IPS-18c (cell line): Measurements from ENCODE around the gene CIAO2A.
A peak's percentile ranks its signal among the peaks of the same experiment; 100 is the strongest.
"Not testable (repeated sequence)": the region's sequence is repeated elsewhere in the genome, so short reads cannot be mapped to it uniquely, and the experiment has no call there.

ENCODE experiments used
- H3K4me3 ChIP-seq: 2 replicates; pipeline ENCODE4 v1.7.0; 2013; ENCODE audit warnings: low read depth, mild to moderate bottlenecking, low read length, moderate library complexity; ENCODE audit not compliant: insufficient read depth
- H3K9me3 ChIP-seq: one replicate; pipeline ENCODE4 v1.6.1; 2013; ENCODE audit warnings: mild to moderate bottlenecking, low read length, moderate library complexity; ENCODE audit not compliant: control insufficient read depth, insufficient read depth

CIAO2A gene

DNA sequence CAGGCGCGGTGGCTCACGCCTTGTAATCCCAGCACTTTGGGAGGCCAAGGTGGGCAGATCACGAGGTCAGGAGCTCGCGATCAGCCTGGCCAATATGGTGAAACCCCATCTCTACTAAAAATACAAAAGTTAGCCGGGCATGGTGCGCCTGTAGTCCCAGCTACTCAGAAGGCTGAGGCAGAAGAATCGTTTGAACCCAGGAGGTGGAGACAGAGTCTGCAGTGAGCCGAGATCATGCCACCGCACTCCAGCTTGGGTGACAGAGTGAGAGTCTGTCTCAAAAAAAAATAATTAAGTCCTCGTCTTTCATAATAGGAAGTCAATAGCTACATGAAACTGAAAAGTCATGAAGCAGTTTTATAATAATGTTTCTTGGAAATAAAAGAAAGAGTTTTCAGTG, 40.0 kb downstream of the CIAO2A start:
- not testable (repeated sequence) for H3K4me3 ChIP-seq, H3K9me3 ChIP-seq

DNA sequence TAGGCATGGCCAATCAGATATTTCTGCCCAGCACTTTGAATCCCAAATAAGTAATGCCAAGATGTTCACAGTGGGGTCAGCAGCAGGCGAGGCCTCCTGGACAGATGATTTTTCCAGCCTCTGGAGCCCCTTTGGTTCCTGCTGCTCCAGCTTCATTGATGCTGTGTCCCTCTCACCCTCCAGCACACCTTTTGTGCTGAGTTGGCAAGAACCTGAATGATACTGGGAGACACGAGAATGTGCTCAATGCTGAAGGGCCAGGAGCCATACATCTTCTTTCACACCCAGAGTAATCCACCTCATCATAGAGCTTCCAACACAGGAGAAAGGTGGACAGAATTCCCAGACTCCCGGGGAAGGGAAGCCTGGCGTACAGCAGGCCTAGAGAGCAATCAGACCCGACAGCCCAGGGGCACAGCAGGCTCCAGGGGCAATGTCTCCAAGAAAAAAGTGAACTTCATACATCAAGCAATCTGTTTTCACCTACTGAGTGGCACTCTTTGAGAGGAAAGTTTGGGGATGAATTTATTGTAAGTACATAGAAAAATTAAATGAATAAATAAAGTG, 40.6 kb downstream of the CIAO2A start:
- no peak overlapping the region for H3K4me3 ChIP-seq
- H3K9me3 ChIP-seq, result no peaks in the 10 kb centered on the region

DNA sequence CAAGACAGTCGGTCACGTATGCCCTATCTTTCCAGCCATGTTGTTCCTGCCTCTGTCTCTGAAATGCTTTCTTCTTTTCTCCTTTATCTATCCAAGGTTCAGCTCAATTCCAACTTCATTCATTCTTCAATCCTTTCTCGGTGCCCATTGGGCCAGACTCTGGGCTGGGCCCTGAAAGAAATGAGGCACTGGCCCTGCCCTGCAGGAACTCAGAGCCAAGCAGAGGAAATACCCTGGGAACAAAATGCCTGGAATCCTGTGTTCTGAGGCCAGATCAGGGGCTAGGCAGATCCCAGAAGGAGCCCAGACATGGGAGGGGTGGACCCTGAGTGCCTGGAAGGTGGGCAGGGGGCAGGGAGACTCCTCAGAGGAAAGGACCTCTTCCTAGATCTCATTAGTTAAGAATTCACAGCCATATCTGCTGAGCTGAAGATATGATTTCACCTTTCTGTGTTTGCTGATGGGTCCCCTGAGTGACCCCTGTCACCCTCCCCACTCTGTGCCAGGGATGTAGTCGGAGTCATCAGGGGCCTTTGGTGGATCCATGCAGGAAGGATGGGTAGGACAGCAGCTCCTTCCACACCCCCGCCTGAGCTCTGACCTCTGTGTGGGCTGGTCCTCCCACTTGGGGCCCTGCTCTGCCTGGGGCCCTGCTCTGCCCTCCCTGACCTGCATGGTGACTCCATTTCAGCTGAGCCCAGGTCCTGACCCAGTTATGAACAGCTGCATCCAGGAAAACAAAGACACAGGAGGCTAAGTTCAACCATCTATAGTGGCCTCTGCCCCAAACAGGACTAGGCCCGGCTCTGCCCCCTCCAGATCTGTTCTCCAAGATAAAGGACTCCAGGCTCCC, 42.0 kb downstream of the CIAO2A start:
- H3K9me3 ChIP-seq, result peaks cover 2% of the 10 kb centered on the region

DNA sequence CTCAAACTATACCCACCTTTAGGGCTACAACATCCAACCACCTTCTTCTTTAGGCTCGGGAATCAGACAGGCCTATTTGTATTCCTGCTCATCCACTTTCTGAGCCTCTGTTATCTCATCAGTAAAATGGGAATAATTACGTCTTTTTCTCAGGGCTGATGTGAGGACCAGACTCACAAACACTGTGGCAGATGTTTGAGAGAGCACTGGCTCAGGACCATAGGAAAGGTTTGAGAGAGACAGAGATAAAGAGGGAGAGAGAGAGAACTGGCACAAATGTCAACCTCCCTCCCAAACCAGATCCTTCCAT, 42.6 kb downstream of the CIAO2A start:
- Histone ChIP-seq H3K9me3 (peaks cover 2% of the 10 kb centered on the region), H3K4me3 (no peak overlapping the region)

More for the DNA sequence above, 42.0 kb downstream of the CIAO2A start:
- no peak overlapping the region for H3K4me3 ChIP-seq

DNA sequence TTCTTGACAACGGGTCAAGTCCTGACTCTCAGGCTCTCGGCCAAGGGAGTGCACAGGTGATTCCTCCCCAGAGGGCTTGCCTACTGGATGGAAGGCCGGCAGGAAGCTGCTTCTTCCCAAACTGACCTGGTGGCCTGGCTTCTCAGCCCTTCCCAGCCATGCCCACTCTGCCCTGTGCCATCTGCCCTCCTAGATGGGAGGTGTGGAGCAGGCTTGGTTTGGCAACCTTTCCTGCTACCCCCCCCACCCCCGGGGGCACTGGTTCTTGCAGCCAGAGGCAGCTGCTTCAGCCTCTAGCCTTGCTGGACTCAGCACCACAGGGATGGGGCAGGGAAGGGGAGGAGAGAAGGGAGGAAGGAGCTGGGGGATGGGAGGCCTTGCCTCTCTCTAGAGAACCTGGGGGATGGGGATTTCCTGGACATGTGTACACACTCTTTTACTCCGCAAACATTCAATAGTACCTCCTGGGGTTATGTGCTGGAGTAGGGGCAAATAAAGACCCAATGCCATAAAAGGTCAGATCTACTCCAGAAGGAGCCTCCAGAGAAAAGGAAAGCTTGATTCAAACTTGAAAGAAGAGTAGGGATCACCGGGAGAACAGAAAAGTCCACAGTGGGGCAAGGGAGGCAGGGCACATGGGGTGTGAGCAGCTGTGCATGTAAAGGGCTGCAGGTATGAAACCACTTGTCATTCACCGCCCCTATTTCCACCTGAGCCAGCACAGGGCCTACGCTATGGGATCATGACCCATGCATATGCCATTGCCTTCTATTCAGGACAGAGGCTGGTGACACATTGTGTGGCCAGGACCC, 43.2 kb downstream of the CIAO2A start:
- no peak overlapping the region; the same call in 1 of the 2 replicates for H3K4me3 ChIP-seq
- H3K9me3 ChIP-seq, result peaks cover 2% of the 10 kb centered on the region

DNA sequence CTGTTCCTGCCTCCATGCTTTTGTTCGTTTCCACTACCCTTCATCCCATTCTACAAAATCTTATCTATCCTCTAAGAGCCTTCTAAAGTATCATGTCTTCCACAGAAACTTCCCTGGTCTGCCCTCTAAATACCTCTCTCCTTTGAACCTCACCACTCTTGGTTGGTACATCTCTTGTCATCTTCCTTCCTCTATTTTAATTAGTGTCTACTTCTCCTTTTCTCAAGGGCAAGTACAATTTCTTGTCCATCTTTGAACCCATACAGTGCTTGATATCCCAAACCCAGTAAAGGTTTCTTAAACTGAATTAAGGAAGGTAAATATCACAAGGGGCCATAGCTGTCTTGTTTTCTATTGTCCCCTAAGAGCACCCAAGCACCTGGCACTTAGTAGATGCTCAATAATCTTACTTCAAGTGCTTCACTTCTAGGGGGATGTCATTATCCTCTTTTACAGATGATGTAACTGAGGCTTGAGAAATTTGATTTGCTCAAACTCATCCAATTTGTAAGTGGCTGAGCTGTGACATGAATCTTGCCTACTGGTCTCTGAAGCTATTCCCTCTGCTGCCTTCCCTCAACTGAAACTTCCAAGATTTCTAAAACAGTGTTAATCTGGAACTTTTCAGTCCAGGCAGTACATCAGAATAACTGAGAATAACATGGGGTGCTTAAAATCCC, 44.7 kb downstream of the CIAO2A start:
- H3K9me3 ChIP-seq, result peaks cover 2% of the 10 kb centered on the region

DNA sequence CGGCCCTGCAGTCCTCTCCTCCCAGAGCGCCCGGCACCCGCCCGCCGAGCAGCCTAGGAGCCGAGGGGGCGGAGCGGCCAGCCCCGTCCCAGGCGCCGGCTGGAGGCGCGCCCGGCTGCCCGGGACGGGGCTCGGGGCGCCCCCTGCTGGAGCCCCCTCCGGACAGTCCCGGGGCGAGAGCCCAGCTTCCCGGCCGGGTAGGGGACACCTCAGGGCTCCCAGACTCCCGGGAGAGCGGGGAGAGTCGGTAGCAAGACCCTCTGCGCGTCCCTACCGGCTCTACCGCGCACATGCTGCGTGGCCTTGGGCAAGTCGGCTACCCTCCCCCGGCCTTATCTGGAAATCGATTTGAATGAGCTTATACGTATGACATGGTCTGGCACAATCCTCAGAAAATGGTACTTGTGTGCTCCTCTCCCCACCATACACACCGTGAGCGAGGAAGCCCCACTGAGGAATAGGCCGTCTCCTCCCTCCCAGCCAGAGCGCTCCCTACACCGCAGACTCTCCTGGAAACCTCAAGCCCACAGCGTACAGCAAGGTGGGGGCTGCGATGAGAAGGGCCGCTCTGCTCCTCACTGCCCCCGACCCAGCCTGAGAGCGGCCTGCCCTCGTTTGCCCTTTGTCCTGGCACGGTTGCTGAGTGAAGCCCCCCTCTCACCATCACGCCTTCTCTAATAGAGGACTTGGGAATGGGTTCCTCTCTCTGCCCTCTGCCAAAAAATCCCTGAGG, 47.1 kb downstream of the CIAO2A start, which contains the start of gene DAPK2:
DAPK2 (minus strand) TSS at position 65 of the 733 bp plus-strand sequence. CDS start 6,224 bp downstream, outside the sequence.
- Histone ChIP-seq H3K9me3 (peaks cover 2% of the 10 kb centered on the region), H3K4me3 (peak within 1 kb of the TSS; percentile 56)

More for the DNA sequence above, 44.7 kb downstream of the CIAO2A start:
- no peak overlapping the region for H3K4me3 ChIP-seq

DNA sequence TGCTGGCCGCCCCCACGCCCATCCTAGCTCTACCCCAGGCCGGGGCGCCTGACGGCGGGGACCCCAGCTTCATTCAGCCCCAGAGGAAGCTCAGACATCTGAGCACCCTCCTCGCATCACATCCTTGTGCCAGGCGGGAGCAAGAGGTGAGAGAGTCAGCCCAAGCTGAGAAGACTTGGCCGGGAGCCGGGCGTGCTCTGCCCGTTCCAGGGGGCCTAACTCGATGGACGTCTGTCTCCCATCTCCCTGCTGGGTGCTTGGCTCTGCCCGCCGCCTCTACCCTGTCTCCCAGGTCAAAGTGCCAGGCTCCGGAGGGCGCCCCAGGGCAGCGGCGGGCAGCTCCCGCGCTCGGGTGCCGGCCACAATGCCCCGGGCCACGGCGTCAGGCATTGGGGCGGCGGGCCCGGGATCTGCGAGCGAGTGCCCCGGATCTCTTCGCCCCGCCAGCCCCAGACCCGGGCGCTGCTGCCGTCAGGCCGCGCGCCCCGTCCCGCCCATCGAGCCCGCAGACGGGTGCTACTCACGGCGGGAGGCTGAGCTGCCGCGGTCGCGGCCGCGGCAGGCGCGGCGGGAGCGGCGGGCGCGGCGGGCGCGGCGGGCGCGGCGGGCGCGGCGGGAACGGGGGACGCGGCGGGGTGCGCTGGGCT, 47.7 kb downstream of the CIAO2A start:
- peak overlapping the region; percentile 56 for H3K4me3 ChIP-seq

DNA sequence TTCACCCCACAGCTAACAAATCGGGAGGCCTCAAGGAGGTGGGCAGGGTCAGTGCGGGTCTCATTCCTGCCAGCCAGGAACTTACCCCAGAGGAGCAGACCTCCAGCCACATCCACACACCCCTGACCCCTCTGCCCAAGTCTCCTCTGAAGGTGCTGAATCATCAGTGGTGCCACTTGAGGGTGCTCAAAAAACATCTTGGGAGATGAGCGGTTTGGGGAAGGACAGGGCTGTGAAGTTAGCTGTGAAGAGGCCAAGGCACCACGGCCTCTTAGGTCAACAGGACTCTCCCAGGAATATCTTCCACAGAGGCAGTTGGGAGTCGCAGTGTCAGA, 48.6 kb downstream of the CIAO2A start:
- Histone ChIP-seq H3K4me3 (no peak overlapping the region), H3K9me3 (peaks cover 2% of the 10 kb centered on the region)

More for the DNA sequence above, 47.7 kb downstream of the CIAO2A start:
- H3K9me3 ChIP-seq, result peaks cover 2% of the 10 kb centered on the region

DNA sequence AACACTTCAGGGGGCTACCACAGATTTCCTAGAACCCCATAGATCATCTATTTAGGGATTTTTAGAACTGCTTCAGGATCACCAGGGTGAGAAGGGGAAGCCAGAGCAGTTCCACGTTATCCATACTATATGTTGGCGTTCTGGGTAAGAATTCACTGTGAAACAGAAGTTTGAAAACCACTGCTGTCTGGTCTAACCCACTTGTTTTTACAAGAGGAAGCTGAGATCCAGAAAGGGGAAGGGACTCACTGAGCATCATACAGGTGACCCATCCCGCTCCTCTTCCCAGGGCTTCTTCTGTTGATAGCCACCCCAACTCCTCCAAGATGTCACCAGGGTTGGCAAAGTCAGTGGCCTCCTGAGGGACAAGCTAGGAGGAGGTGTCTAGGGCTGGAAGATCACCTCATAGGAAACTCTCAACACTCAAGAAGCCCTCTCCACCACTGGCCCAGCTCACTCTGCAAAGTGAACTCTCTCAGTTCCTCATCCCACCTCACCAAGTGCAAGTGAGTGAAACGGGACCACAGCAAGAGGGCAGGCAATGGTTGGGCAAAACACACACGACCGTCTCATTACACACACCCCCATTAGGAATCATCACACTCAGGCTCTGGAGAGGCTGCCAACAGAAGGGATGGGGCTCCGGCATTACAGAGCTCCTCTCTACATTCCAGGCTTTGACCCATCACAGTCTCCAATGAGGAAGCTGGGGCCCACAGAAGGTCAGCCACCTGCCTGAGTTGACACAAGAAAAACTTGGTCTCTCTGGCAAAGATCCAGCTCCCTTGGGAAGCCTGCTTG, 49.1 kb downstream of the CIAO2A start:
- Histone ChIP-seq H3K4me3 (no peak overlapping the region), H3K9me3 (peaks cover 2% of the 10 kb centered on the region)

DNA sequence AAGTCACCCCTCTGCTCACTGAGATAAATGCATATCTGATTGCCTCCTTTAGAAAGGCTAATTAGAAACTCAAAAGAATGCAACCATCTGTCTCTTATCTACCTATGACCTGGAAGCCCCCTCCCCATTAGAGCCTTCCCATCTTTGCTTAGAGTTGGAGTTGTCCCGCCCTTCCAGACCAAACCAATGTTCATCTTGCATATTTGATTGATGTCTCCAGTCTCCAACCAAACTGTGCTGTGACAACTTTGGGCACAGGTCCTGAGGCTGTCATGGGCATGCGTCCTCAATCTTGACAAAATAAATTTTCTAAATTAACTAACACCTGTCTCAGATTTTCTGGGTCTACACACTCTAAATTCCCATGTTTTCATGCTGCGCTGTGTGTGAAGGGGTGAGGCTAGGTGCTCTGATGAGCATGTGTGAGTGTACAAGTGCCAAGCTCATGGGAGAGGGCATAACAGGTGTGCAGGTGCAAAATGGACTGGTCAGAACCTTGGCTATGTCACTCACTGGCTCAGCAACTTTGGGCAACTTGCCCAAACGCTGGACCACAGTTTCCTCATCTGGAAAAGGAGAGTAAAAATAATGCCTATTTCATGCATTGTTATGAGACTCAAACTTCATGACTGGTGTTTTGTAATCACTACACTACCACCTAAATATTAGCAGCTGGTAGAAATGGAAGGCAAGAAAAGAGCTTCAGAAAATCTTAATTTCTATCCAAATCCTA, 54.6 kb downstream of the CIAO2A start:
- no peak overlapping the region for H3K4me3 ChIP-seq
- no peaks in the 10 kb centered on the region for H3K9me3 ChIP-seq

DNA sequence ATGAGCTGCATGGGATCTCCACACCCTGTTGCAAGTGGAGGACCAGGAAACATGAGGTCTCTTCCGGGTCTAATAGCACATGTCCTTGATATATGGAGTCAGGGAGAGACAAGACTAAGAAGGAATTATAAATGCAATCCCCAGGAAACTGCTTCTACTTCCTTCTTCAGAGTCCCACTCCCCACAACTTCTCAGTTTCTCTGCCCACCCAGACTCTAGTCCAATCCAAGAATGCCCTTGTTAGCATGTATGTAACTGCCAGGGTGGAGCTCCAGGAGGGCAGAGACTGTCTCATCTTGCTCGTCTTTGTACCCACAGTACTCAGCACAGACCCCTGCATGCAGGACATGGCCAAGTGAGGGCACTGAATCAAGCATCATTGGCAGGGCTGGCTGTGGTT, 55.7 kb downstream of the CIAO2A start:
- Histone ChIP-seq H3K4me3 (no peak overlapping the region), H3K9me3 (no peaks in the 10 kb centered on the region)

DNA sequence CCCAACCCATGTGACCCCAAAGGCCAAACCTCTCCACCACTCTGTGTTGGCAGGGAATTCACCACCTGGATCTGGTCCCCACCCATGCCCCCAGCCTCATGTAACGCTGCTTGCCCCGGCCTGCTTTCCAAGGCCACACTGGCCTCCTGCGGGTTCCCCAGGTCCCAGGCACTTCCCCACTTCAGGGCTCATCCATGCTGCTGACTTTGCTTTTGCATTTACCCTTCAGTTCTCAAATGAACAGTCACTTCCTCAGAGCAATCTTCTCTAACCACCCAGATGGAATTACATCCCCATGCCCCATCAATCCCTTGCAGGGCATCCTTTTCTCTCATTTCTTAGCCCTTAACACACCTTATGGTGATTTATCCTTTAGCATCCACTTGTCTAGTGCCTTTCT, 56.5 kb downstream of the CIAO2A start:
- H3K4me3 ChIP-seq, result no peak overlapping the region
- no peaks in the 10 kb centered on the region for H3K9me3 ChIP-seq

DNA sequence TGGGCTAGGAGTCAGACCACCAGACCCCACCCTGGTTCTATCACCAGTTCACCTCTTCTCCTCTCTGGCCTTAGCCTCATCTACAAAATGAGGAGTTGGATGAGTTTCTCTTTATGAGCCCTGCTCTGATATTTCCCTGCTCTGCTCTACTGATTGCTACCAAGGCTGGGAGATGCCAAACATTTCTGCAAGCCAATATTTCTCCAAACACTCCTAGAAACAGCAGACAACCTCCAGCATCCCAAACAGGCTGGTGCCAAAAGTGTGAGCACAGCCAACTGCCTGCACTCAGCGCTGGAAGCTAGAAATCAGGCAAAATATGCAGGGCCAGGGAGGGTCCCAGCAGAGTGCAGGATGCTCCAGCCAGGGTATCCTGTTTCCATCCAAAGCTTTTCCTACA, 58.1 kb downstream of the CIAO2A start:
- no peaks in the 10 kb centered on the region for H3K9me3 ChIP-seq
- no peak overlapping the region for H3K4me3 ChIP-seq

DNA sequence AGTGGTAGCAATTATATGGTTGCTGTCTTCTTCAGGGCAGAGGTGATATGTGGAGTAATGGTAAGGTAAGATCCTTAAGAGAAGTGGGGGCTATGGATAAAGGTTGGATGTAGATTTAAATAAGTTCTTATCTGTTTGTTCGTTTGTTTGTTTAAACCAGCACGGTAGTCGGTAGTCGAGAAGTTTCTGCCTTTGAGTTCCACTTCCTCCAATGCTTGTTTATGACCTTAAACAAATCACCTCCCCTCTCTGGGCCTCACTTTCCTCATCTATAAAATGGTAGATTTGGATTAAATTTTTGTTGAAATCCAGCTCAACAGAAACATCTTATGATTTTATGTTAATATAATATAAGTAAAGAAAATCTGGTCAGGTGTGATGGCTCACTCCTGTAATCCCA, 59.1 kb downstream of the CIAO2A start:
- Histone ChIP-seq H3K4me3 (no peak overlapping the region), H3K9me3 (no peaks in the 10 kb centered on the region)
